ENCODE data around the gene CAPN2.
"Not testable (repeated sequence)": the region's sequence is repeated elsewhere in the genome, so short reads cannot be mapped to it uniquely, and the experiment has no call there.

CAPN2 gene

GRCh38 chr1:223784541-223784940 lies 72.2 kb downstream of the CAPN2 start:
- in situ Hi-C loops (cut with MboI; ENCODE audit: low sequenced_read_pairs) = no loop called here

- in situ Hi-C loops (cut with MboI; ENCODE audit: low sequenced_read_pairs) = no loop called here
These were observed 73.5 kb downstream of the CAPN2 start for GRCh38 chr1:223785808-223786207.

GRCh38 chr1:223788746-223789415 lies 76.5 kb downstream of the CAPN2 start:
- in situ Hi-C loops (cut with MboI; ENCODE audit: low sequenced_read_pairs) = no loop called here

- in situ Hi-C loops (cut with MboI; ENCODE audit: low sequenced_read_pairs) = no loop called here
These were observed 79.7 kb downstream of the CAPN2 start for GRCh38 chr1:223792046-223792445.

- in situ Hi-C loops (cut with MboI; ENCODE audit: low sequenced_read_pairs) = no loop called here
These were observed 81.4 kb downstream of the CAPN2 start for GRCh38 chr1:223793716-223794115.

GRCh38 chr1:223794136-223794880 lies 82.0 kb downstream of the CAPN2 start:
- in situ Hi-C loops (cut with MboI; ENCODE audit: low sequenced_read_pairs) = no loop called here

GRCh38 chr1:223796210-223796609 lies 83.9 kb downstream of the CAPN2 start:
- in situ Hi-C loops (cut with MboI; ENCODE audit: low sequenced_read_pairs) = no loop called here

- in situ Hi-C loops (cut with MboI; ENCODE audit: low sequenced_read_pairs) = no loop called here
These were observed 89.7 kb downstream of the CAPN2 start for GRCh38 chr1:223802032-223802431.

GRCh38 chr1:223802602-223803001 lies 90.3 kb downstream of the CAPN2 start:
- in situ Hi-C loops (cut with MboI; ENCODE audit: low sequenced_read_pairs) = no loop called here

- in situ Hi-C loops (cut with MboI; ENCODE audit: low sequenced_read_pairs) = no loop called here
These were observed 90.9 kb downstream of the CAPN2 start for GRCh38 chr1:223803211-223803610.

- in situ Hi-C loops (cut with MboI; ENCODE audit: low sequenced_read_pairs) = not testable (repeated sequence)
These were observed 97.6 kb downstream of the CAPN2 start for GRCh38 chr1:223809905-223810304.

- in situ Hi-C loops (cut with MboI; ENCODE audit: low sequenced_read_pairs) = no loop called here
These were observed 98.2 kb downstream of the CAPN2 start for GRCh38 chr1:223810586-223810985.

GRCh38 chr1:223811634-223812101 lies 99.3 kb downstream of the CAPN2 start:
- in situ Hi-C loops (cut with MboI; ENCODE audit: low sequenced_read_pairs) = no loop called here

- in situ Hi-C loops (cut with MboI; ENCODE audit: low sequenced_read_pairs) = no loop called here
These were observed 101.3 kb downstream of the CAPN2 start for GRCh38 chr1:223813645-223814044.

GRCh38 chr1:223815020-223815853 lies 102.9 kb downstream of the CAPN2 start:
- in situ Hi-C loops (cut with MboI; ENCODE audit: low sequenced_read_pairs) = no loop called here

GRCh38 chr1:223815865-223816264 lies 103.5 kb downstream of the CAPN2 start:
- in situ Hi-C loops (cut with MboI; ENCODE audit: low sequenced_read_pairs) = no loop called here

- in situ Hi-C loops (cut with MboI; ENCODE audit: low sequenced_read_pairs) = not testable (repeated sequence)
These were observed 104.9 kb downstream of the CAPN2 start for GRCh38 chr1:223817265-223817664.

GRCh38 chr1:223819730-223820514 lies 107.6 kb downstream of the CAPN2 start:
- in situ Hi-C loops (cut with MboI; ENCODE audit: low sequenced_read_pairs) = no loop called here

- in situ Hi-C loops (cut with MboI; ENCODE audit: low sequenced_read_pairs) = no loop called here
These were observed 108.1 kb downstream of the CAPN2 start for GRCh38 chr1:223820515-223820858.

- in situ Hi-C loops (cut with MboI; ENCODE audit: low sequenced_read_pairs) = no loop called here
These were observed 108.6 kb downstream of the CAPN2 start for GRCh38 chr1:223820971-223821370.

- in situ Hi-C loops (cut with MboI; ENCODE audit: low sequenced_read_pairs) = no loop called here
These were observed 111.9 kb downstream of the CAPN2 start for GRCh38 chr1:223824287-223824686.

Data from HL-60/S4 treated with phorbol 12-myristate 13-acetate at 8.2 ng/mL for 4 days and 3 days (cell line).